ENCODE data around the gene ALKAL2. TPM values are rescaled to one million over a fixed set of nuclear protein-coding genes. Genes with fewer than 3 reads are reported as not detected.
A peak's percentile ranks its signal among the peaks of the same experiment; 100 is the strongest.

ALKAL2 gene
- total and polyA plus RNA-seq, 2 of the 13 experiments (the other 11 are each of a cell fraction or from before 2014, with no cell fraction given): 0.22 to 1.7 TPM

DNA sequence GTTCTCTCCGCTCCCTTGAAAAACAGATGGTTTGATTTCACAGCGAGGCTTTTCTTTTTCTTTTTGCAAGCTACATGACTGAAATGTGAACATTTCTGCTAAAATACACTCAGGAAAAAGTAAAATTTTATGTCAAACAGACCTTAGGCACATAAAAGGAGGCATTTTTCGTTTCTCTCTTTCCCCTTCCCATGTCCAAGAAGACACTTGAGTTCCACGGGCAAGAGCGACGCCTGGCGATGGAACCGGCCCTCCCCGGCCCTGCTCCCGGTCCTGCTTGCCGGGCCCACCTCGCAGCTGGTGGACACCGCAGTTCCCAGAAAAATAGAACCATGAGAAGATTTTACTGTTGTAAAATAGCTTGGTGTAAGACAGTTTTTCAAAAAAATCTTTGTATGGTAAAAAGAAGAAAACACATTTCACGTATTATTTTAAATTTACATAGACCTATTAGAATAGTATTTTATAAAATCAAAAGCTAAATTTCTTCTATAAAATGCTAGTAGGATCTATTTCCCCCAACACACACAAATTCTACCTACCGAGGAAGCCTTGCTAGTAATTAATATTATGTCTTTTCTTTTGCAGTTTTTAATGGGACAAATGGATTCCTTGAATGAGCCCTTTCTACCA lies 2.3 kb upstream of the ALKAL2 start (continued):
- TF ChIP-seq ZBED4 (CRISPR knock-in tag; IDR thresholded peaks at IDR 0.05; ENCODE audit: borderline replicate concordance) (0 out of 2 replicates have a peak, but pooled peaks have one; percentile 44), MIXL1 (CRISPR knock-in tag; IDR thresholded peaks at IDR 0.05) (no peak; the same call in 1 of the 2 replicates), ZNF776 (CRISPR knock-in tag; IDR thresholded peaks at IDR 0.05) (no peak), JARID2 (CRISPR knock-in tag; IDR thresholded peaks at IDR 0.05; ENCODE audit: insufficient replicate concordance) (no peak), MIER2 (CRISPR knock-in tag; IDR thresholded peaks at IDR 0.05) (0 out of 2 replicates have a peak, but pooled peaks have one; percentile 39), IRF2 (CRISPR knock-in tag; IDR thresholded peaks at IDR 0.05) (peak; percentile 43; the same call in 1 of the 2 replicates), SOX13 (IDR thresholded peaks at IDR 0.05) (no peak), SOX13 (CRISPR knock-in tag; conservative IDR thresholded peaks at IDR 0.05 in 1 of 2, IDR thresholded peaks at IDR 0.05 in 1 of 2) (peak in 1 of 2 experiments; percentile 33; a peak in 1 of 4 replicates), ZNF331 (CRISPR knock-in tag; IDR thresholded peaks at IDR 0.05) (no peak), MLXIP (CRISPR knock-in tag; IDR thresholded peaks at IDR 0.05; ENCODE audit: borderline replicate concordance) (0 out of 2 replicates have a peak, but pooled peaks have one; percentile 57), ZFP1 (CRISPR knock-in tag; IDR thresholded peaks at IDR 0.05) (0 out of 2 replicates have a peak, but pooled peaks have one; percentile 46), CCDC6 (CRISPR knock-in tag; IDR thresholded peaks at IDR 0.05) (no peak), XBP1 (CRISPR knock-in tag; IDR thresholded peaks at IDR 0.05) (no peak), STAG1 (CRISPR knock-in tag; IDR thresholded peaks at IDR 0.05) (peak; percentile 100)
- TF ChIP-seq, protein P1, sequence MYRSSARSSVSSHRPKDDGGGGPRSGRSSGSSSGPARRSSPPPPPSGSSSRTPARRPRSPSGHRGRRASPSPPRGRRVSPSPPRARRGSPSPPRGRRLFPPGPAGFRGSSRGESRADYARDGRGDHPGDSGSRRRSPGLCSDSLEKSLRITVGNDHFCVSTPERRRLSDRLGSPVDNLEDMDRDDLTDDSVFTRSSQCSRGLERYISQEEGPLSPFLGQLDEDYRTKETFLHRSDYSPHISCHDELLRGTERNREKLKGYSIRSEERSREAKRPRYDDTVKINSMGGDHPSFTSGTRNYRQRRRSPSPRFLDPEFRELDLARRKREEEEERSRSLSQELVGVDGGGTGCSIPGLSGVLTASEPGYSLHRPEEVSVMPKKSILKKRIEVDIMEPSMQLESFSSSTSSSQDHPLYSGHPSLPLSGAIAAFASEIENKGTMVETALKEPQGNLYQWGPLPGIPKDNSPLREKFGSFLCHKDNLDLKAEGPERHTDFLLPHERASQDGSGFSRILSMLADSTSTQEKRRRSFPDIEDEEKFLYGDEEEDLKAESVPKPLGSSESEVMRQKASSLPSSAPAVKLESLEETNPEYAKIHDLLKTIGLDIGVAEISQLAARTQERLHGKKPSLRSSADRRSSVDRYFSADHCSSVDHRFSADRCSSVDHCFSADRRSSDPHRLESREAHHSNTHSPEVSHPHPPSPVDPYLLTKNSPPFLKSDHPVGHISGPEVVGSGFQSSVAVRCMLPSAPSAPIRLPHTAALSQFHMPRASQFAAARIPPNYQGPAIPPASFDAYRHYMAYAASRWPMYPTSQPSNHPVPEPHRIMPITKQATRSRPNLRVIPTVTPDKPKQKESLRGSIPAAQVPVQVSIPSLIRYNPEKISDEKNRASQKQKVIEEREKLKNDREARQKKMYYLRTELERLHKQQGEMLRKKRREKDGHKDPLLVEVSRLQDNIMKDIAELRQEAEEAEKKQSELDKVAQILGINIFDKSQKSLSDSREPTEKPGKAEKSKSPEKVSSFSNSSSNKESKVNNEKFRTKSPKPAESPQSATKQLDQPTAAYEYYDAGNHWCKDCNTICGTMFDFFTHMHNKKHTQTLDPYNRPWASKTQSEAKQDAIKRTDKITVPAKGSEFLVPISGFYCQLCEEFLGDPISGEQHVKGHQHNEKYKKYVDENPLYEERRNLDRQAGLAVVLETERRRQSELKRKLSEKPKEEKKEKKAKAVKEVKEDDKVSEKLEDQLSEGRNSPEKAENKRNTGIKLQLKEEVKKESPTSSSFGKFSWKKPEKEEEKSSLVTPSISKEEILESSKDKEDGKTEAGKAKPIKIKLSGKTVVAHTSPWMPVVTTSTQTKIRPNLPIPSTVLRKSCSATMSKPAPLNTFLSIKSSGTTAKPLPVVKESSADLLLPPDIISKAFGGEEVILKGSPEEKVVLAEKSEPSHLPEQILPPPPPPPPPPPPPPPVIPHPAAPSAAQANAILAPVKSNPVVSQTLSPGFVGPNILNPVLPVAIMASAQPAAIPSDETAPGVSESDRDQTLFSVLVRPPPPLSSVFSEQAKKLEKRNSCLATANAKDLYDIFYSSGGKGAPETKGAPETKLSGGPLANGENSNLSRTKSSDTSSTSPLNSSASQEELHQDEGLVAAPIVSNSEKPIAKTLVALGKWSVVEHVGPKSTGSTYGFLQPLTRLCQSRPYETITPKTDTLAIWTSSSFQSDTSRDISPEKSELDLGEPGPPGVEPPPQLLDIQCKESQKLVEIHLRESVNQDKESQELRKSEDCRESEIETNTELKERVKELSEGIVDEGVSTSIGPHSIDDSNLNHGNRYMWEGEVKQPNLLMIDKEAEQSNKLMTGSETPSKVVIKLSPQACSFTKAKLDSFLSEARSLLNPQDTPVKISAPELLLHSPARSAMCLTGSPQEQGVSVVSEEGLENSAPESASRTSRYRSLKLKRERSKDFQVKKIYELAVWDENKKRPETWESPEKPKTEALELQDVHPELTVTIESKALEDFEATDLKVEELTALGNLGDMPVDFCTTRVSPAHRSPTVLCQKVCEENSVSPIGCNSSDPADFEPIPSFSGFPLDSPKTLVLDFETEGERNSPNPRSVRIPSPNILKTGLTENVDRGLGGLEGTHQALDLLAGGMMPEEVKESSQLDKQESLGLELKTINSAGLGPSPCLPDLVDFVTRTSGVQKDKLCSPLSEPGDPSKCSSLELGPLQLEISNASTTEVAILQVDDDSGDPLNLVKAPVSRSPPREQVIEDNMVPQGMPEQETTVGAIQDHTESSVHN (CRISPR knock-in tag; IDR thresholded peaks at IDR 0.05): no peak

All from HepG2 (cell line).